Measurements from ENCODE around the gene AFF2.

Gene AFF2

GRCh38 chrX:149045645-149046210 lies 545.3 kb downstream of the AFF2 start:
- TF ChIP-seq CTCF (IDR thresholded peaks at IDR 0.05; ENCODE audit: low read depth, low read length, missing control alignments): no peak
- in situ Hi-C loops (cut with HindIII; ENCODE audit: low pct_ligation_motif_present, low sequenced_read_pairs): no loop called here

More at GRCh38 chrX:149045645-149046210, 545.3 kb downstream of the AFF2 start:
- H3K27me3 ChIP-seq (replicated peaks): no peaks in the 10 kb centered on the region
- H3K36me3 ChIP-seq (replicated peaks): no peaks in the 10 kb centered on the region
- DNase-seq: no peak
- H3K4me3 ChIP-seq (ENCODE audit: low read depth, low read length): no peak overlapping the region
- no peak overlapping the region for H3K27ac ChIP-seq
